ENCODE results near the gene UBE2G1.

The UBE2G1 gene

DNA sequence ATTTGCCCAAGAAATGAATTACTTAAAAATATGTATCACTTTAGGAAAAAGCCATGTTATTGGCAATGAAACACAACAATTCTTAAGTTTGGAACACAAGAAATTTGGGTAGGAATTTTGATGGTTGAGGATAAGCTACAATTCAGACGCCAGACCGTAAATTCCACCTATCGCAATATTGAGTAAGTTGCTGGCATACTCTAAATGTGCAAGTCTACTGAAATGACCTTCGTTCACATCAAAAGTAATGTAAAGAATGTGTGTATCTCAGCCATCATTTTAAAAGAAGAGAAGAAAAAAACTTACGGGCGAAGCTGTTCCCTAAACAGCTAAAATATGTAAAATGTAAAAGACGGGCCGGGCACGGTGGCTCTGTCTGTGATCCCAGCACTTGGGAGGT lies 33.4 kb downstream of the UBE2G1 start:
- no peak for DNase-seq

- no peak for DNase-seq
These were observed 34.0 kb downstream of the UBE2G1 start for GRCh38 chr17:4332296-4332970.

DNA sequence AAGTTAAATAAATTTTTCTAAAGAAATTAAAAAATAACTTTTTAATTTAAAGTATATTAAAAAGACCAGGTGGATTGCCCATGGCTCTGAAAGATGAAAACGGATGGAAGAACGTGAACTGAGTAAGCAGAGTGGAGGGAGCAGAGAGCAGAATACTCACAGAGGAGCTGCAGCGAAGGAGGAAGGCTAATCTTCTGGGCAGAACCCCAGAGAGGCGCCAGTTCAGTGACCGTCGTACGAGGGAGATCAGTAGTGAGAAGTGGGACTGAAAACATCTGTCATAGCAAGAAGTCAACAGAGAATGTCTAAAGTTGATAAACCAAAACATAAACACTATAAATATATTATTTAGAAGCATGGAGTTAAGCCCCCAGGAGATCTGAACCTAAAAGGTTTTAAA lies 34.9 kb downstream of the UBE2G1 start:
- no peak for DNase-seq

DNA sequence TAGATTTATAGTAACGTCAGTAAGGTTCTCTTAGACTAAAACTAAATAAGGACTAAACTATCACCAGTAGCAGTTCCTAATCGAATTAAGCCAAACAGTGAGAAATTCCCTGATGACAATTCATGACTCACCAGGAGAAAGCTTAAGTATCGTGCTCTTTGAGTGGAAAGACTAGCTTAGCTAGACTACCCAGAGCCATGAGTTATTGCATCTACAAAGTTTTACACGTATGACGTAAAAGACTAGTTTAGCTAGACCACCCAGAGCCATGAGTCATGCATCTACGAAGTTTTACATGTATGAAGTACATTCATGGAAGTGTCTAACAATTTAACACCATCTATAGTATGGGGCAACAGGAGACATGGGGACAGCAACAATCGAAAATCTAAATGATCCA lies 36.6 kb downstream of the UBE2G1 start:
- no peak for DNase-seq

GRCh38 chr17:4327606-4328005 lies 38.9 kb downstream of the UBE2G1 start:
- no peak for DNase-seq

DNA sequence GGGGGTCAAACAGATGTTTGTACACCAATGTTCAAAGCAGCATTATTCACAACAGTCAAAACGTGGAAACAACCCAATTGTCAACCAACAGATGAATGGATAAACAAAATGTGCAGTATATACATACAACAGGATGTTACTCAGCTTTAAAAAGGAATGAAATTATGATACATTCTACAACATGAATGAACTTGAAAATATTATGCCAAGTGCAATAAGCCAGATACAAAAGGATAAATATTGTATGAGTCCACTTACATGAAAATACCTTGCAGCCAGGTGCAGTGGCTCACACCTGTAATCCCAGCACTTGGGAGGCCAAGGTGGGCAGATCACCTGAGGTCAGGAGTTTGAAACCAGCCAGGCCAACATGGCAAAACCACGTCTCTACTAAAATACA lies 39.9 kb downstream of the UBE2G1 start:
- DNase-seq = no peak

- no peak for DNase-seq
These were observed 40.4 kb downstream of the UBE2G1 start for GRCh38 chr17:4326112-4326511.

DNA sequence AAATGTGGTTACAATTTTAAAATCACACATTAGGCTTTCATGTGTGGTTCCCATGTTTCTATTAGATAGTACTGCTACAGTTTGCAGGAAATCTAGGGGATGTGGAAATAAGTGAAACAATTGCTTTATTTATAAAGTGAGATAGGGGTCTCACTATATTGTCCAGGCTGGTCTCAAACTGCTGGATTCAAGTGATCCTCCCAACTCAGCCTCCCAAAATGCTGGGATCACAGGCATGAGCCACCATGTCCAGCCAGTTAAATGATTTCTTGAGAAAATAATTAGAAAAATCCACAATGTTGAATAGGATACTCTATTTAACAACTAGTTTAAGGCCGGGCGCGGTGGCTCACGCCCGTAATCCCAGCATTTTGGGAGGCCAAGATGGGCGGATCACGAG lies 42.0 kb downstream of the UBE2G1 start:
- no peak for DNase-seq

GRCh38 chr17:4319221-4319620 lies 47.3 kb downstream of the UBE2G1 start:
- no peak for DNase-seq

DNA sequence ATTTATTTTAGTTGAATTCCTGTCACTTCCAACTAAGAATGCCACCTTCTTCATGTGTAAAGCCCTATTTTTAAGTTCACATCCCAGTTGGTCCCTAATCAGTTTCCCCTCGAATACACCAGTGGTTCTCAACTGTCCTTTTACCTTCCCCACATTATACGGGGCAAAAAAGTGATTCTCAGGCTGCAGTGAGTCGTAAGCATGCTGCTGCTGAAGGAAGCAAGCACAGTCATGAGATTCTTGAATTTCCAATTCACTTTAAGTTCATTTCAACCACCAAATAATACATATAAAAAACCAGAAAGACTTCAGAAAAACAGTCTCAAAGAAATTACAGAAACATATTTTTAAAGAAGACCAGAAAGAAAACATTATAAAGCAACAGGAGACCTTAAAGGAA lies 47.9 kb downstream of the UBE2G1 start:
- DNase-seq = no peak

DNA sequence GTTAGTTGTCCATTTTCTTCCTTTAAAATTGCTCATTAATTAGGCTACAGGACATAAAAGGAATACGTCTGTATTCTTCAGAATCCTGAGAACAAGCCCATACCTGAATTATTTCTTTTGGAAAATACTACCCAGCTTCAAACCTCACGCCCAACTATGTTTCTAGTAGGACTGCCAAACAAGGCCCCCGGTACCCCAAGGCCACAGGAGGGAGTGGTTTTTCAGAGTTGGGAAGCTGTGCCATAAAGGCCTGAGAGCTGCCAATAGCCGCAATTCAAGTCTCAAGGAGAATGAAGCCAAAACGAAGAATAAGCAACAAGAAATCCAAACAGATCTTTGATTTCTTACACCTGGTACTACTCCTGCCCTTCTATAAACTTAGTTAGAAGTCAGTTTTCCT lies 48.3 kb downstream of the UBE2G1 start:
- DNase-seq = no peak

DNA sequence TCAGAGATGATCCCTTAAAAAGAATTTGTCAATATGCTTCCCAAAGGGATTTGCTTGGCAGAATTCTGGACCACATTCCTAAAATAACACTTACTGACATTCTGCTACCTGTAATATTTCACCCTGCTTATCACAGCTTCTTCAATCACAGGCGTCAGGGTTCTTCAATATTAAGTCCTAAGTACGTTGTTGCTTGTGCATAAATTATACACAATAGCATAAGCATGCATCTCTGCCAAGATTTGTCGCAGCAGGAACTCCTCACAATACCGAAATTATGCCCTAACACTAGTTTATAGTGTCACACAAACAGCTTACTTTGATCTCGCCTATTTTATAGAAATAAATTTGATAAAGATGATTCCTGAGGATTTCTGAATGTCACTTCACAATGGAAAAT lies 48.9 kb downstream of the UBE2G1 start:
- no peak for DNase-seq

DNA sequence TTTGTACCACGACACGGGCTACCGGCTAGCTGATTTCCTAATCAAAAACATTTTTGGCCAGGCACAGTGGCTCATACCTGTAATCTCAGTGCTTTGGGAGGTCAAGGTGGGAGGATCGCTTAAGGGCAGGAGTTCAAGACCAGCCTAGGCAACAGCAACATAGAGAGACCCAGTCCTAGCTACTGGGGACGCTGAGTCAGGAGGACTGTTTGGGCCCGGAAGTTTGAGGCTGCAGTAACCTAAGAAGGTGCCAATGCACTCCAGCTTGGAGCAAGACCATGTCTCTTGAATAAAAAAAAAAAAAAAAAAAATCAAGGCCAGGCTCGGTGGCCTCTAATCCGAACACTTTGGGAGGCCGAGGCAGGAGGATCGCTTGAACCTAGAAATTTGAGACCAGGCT lies 49.8 kb downstream of the UBE2G1 start:
- DNase-seq = no peak

- DNase-seq = no peak
These were observed 51.9 kb downstream of the UBE2G1 start for GRCh38 chr17:4314618-4315017.

DNA sequence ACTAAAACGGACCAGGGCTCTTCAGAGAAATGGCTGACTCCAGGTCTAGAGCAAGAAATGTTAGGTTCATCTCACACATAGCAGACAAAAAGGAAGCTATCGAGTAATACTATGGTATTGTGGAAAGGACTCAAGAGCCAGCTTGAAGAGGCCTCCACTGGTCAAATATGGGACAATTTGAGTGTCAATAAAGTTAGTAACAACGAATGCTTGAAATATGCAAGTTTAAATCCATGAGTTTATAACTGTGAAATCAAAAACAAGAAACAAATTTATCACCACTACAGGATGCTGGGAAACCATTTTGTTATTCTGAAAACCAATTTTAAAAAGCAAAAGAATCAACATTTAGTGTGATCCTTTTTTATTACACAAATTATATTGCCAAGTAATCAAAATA lies 52.3 kb downstream of the UBE2G1 start:
- DNase-seq = no peak

DNA sequence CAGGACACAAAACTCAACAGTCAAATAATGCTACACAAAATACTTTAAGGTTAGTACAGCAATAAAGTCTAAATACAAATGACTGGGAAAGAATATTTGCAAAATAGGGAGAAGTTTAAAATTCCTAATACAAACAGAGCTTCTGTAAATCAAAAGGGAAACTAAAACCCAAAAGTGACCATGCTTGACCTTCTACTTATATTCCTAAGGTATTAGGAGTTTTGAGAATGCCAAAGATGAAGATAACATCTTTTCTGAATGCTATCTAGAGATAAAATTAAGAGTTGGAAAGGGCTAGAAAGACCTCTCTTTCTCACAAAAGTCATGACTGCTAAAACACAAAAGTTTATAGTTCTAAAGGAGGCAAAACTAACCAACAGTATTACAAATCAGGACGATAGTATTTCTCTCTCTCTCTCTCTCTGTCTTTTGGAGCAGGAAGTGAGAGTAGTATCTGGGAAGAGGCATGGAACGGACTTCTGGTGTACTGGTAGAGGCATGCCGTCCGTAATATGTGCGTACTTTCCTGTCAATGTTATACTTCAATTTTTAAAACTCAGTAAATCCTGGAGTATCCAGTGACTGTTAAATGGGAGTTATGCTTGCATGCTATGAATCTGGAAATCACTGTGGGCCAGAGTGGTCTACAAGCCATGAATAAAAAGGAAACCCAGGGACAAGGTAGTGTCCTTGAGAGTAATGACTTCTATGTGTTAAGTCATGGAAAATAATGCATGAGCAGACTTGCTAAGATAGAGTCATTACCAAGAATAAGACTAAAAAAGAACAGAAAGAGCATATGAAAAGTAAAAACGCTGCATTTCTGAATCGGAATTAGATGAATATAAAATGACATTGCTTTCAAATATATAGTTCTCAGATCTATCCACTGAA lies 53.0 kb downstream of the UBE2G1 start:
- DNase-seq = no peak

DNA sequence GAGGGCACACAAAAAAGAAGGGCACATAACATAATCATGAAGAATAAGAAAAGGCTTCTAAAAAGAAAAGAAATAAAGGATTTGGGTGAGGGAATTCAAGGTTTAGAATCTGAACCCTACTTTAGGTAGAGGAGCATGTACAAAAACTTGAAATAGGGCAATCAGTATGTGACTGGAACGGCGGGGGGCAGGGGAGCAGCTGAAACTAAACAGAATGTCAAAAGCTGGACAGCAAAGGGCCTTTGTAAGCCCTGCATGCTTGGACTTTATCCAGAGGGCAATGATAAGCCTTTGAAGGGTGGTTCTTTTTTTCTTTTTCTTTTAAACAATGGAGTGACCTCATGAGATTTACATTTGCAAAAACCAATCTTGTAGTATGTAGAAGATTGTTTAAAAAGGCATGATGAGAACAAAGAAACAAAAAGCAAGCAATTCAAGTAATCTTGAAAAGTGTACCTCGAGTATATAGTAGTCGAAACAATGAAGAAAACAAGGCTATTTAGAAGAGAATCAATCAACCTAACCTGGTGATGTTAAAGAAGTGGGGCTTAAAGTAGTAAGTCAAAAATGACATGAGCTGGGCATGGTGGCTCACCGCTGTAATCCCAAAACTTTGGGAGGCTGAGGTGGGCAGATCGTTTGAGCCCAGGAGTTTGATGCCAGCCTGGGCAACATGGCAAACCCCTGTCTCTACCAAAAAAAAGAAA lies 56.0 kb downstream of the UBE2G1 start:
- DNase-seq = no peak

GRCh38 chr17:4309897-4310296 lies 56.6 kb downstream of the UBE2G1 start:
- no peak for DNase-seq

DNA sequence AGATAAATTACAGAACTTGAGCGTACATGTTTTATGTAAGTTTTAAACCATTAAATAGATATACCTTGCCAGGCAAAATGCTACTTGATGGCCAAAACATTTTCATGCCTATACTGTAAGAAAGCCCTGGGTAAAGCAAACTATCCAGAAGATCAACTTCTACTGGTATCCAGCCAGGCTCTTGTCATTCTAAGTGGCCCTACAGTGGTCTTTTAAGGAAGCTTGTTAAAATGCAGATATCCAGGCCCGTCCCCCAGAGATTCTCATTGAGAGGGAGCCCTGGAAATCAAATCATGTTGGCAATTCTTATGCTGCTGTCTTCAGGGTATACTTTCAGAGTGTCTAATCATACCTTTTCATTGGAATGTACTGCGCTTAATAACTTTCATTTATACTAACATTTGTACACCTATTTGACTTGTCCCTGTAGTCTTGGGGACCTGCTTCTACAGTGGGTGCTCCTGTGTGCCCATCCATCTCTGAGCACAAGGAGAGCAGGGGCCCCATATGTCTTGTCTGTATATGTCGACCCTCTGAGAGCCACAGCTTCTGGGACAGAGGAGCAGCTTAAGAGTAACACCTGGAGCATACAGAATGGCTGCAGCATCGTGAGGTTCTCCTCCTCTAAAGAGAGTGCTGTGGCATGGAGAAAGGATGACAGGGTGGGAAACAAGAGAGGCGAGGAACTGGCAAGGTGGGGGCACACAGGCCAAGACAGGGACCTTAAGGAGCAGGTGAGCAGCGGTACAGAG lies 59.1 kb downstream of the UBE2G1 start:
- no peak for DNase-seq

DNA sequence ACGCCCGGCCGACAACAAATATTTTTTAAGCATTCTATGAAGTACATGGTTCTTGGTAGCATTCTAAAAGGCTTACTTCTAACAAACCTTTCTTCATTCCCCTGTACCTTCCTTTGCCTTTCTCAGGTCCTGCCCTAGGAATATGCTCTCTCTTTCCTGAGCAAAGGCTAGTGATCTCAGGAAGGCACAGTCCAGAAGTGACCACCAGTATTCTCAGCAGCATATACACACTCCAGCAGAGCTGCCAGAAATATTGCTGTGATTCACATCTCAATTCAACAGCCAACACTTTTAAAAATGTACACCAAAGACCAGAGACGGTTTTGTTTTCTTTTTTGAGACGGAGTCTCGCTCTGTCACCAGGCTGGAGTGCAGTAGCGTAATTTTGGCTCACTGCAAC lies 61.3 kb downstream of the UBE2G1 start:
- no peak for DNase-seq

GRCh38 chr17:4304417-4305027 lies 62.0 kb downstream of the UBE2G1 start:
- DNase-seq = peak; percentile 22 to 33

DNA sequence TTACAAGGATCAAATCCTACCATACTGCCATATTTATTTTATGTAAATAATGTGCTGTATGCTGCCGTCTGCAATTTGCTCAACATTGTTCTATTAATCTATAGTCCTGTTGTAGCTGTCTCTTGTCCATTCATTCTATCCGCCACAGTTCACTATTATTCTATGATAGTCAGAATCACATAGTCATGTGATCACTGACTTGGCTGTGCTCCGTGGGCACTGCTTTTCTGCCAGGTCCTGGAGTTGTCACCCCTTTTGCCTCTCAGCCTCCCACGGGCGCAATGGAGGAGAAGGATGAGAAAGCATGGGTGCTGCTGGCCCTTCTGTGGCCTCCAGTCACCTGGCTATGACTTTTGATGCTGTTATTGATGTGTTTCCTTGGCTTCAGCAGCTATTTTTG lies 65.4 kb downstream of the UBE2G1 start:
- no peak for DNase-seq

GRCh38 chr17:4297351-4297750 lies 69.1 kb downstream of the UBE2G1 start:
- no peak for DNase-seq

Data from SHP77 (cell line).